ENCODE data around the gene LEAP2.

The LEAP2 gene

GRCh38 chr5:132884548-132884947 lies 11.1 kb downstream of the LEAP2 start:
- DNase-seq = no peak

- DNase-seq = no peak
These were observed 12.8 kb downstream of the LEAP2 start for GRCh38 chr5:132886064-132886823.

GRCh38 chr5:132887283-132887682 lies 13.8 kb downstream of the LEAP2 start:
- DNase-seq = no peak

- no peak for DNase-seq
These were observed 16.0 kb downstream of the LEAP2 start for GRCh38 chr5:132889501-132889900.

GRCh38 chr5:132890817-132891216 lies 17.3 kb downstream of the LEAP2 start:
- DNase-seq = no peak

GRCh38 chr5:132895719-132896305 lies 22.3 kb downstream of the LEAP2 start:
- no peak for DNase-seq

GRCh38 chr5:132896685-132897084 lies 23.2 kb downstream of the LEAP2 start:
- no peak for DNase-seq

GRCh38 chr5:132898094-132898493 lies 24.6 kb downstream of the LEAP2 start:
- DNase-seq = no peak

- DNase-seq = no peak
These were observed 27.6 kb downstream of the LEAP2 start for GRCh38 chr5:132901036-132901435.

GRCh38 chr5:132901730-132902129 lies 28.3 kb downstream of the LEAP2 start:
- DNase-seq = no peak

GRCh38 chr5:132905938-132906337 lies 32.5 kb downstream of the LEAP2 start:
- no peak for DNase-seq

GRCh38 chr5:132907161-132907560 lies 33.7 kb downstream of the LEAP2 start:
- no peak for DNase-seq

- no peak for DNase-seq
These were observed 36.2 kb downstream of the LEAP2 start for GRCh38 chr5:132909702-132910101.

GRCh38 chr5:132915681-132916080 lies 42.2 kb downstream of the LEAP2 start:
- no peak for DNase-seq

GRCh38 chr5:132916086-132916485 lies 42.6 kb downstream of the LEAP2 start:
- no peak for DNase-seq

All from amniotic stem cell (primary cell).